ELF-1 (cell line): ENCODE measurements around the gene HES4.

Experiments used
- DNase-seq: peaks from one replicate; pipeline ENCODE4 v3.0.0-alpha.2; 2016; ENCODE audit warnings: low read depth, low spot score

The HES4 gene

GRCh38 chr1:951364-951763, 48.5 kb downstream of the HES4 start:
- peak; percentile 58 for DNase-seq

GRCh38 chr1:950881-951280, 49.0 kb downstream of the HES4 start:
- DNase-seq: no peak

GRCh38 chr1:950268-950667, 49.6 kb downstream of the HES4 start:
- no peak for DNase-seq
